GM21367 (cell line): ENCODE data around the gene DLGAP1.

Experiments used
- ATAC-seq: cut with Tn5 transposase; IDR thresholded peaks from one replicate; pipeline ENCODE4 v1.9.1; 2021; ENCODE audit not compliant: unreplicated experiment

DLGAP1 gene

GRCh38 chr18:4193086-4193485 is 262.0 kb downstream of the DLGAP1 start:
- no peak for ATAC-seq

- no peak for ATAC-seq
Measured at GRCh38 chr18:4181882-4182568, 273.1 kb downstream of the DLGAP1 start.

- no peak for ATAC-seq
Measured at GRCh38 chr18:4181086-4181485, 274.0 kb downstream of the DLGAP1 start.

- ATAC-seq, result no peak
Measured at GRCh38 chr18:4172196-4173100, 282.7 kb downstream of the DLGAP1 start.

- ATAC-seq, result no peak
Measured at GRCh38 chr18:4157352-4157751, 297.8 kb downstream of the DLGAP1 start.

- no peak for ATAC-seq
Measured at GRCh38 chr18:4146797-4147196, 308.3 kb downstream of the DLGAP1 start.

- no peak for ATAC-seq
Measured at GRCh38 chr18:4144201-4144600, 310.9 kb downstream of the DLGAP1 start.

- no peak for ATAC-seq
Measured at GRCh38 chr18:4143585-4143984, 311.5 kb downstream of the DLGAP1 start.

GRCh38 chr18:4142876-4143275 is 312.2 kb downstream of the DLGAP1 start:
- ATAC-seq, result no peak

GRCh38 chr18:4134700-4135099 is 320.4 kb downstream of the DLGAP1 start:
- ATAC-seq, result no peak

GRCh38 chr18:4130734-4131719 is 324.1 kb downstream of the DLGAP1 start:
- no peak for ATAC-seq

- ATAC-seq, result no peak
Measured at GRCh38 chr18:4126939-4127338, 328.2 kb downstream of the DLGAP1 start.

- no peak for ATAC-seq
Measured at GRCh38 chr18:4125627-4126230, 329.4 kb downstream of the DLGAP1 start.

- no peak for ATAC-seq
Measured at GRCh38 chr18:4125224-4125623, 329.9 kb downstream of the DLGAP1 start.

GRCh38 chr18:4119813-4120212 is 335.3 kb downstream of the DLGAP1 start:
- no peak for ATAC-seq

GRCh38 chr18:4119127-4119648 is 335.9 kb downstream of the DLGAP1 start:
- no peak for ATAC-seq

- ATAC-seq, result no peak
Measured at GRCh38 chr18:4108016-4108415, 347.1 kb downstream of the DLGAP1 start.

GRCh38 chr18:4107049-4107467 is 348.0 kb downstream of the DLGAP1 start:
- no peak for ATAC-seq

- peak; percentile 75 for ATAC-seq
Measured at GRCh38 chr18:4106407-4107033, 348.6 kb downstream of the DLGAP1 start.

- ATAC-seq, result no peak
Measured at GRCh38 chr18:4102901-4103300, 352.2 kb downstream of the DLGAP1 start.
